Karpas-422 (cell line): Measurements from ENCODE around the gene CHCHD6. TPM values are rescaled to one million over a fixed set of nuclear protein-coding genes. Genes with fewer than 3 reads are reported as not detected.

Source experiments
- DNase-seq: peaks from one replicate; pipeline ENCODE4 v3.0.0-alpha.2; 2015
- H2AFZ ChIP-seq: fragments of 200-600 bp; sonication (generic); 2 replicates; pipeline ENCODE4 v1.6.1; 2014; ENCODE audit warnings: antibody characterized with exemption, low read length, mixed read lengths
- H3K27ac ChIP-seq: fragments of 200-600 bp; sonication (generic); 2 replicates; pipeline ENCODE4 v1.5.1; 2014; ENCODE audit warnings: mild to moderate bottlenecking, low read length, moderate library complexity
- H3K27me3 ChIP-seq: fragments of 200-600 bp; sonication (generic); 2 replicates; pipeline ENCODE4 v1.6.1; 2014; ENCODE audit warnings: low read length, mixed read lengths
- H3K36me3 ChIP-seq: fragments of 200-600 bp; sonication (generic); 2 replicates; pipeline ENCODE4 v1.6.1; 2014; ENCODE audit warnings: low read length, mixed read lengths; ENCODE audit not compliant: insufficient read depth
- H3K4me1 ChIP-seq: fragments of 200-600 bp; sonication (generic); 2 replicates; pipeline ENCODE4 v1.6.1; 2014; ENCODE audit warnings: mild to moderate bottlenecking, low read length, mixed read lengths
- H3K4me2 ChIP-seq: fragments of 200-600 bp; sonication (generic); 2 replicates; pipeline ENCODE4 v1.6.1; 2014; ENCODE audit warnings: low read length, low read depth, mild to moderate bottlenecking; ENCODE audit not compliant: poor library complexity, severe bottlenecking
- H3K4me3 ChIP-seq: fragments of 200-600 bp; sonication (generic); 2 replicates; pipeline ENCODE4 v1.5.1; 2014; ENCODE audit warnings: mild to moderate bottlenecking, antibody characterized with exemption, low read length, mixed read lengths
- H3K79me2 ChIP-seq: fragments of 200-600 bp; sonication (generic); 2 replicates; pipeline ENCODE4 v1.6.1; 2014; ENCODE audit warnings: mild to moderate bottlenecking, low read length, mixed read lengths
- H3K9ac ChIP-seq: fragments of 200-600 bp; sonication (generic); 2 replicates; pipeline ENCODE4 v1.6.0; 2014; ENCODE audit warnings: low read length
- H3K9me2 ChIP-seq: fragments of 200-600 bp; sonication (generic), shearing (Covaris generic); replicated peaks from 2 replicates; pipeline ENCODE4 v1.6.0; 2014; ENCODE audit warnings: mild to moderate bottlenecking, low read length, moderate library complexity; ENCODE audit not compliant: insufficient read depth
- H3K9me3 ChIP-seq: fragments of 300-700, 200-600 bp; sonication (generic); 2 replicates; pipeline ENCODE4 v1.6.1; 2014; ENCODE audit warnings: low read length, mixed read lengths
- H4K20me1 ChIP-seq: fragments of 200-600 bp; sonication (generic); 2 replicates; pipeline ENCODE4 v1.6.1; 2014; ENCODE audit warnings: mild to moderate bottlenecking, antibody characterized with exemption, low read length, low read depth; ENCODE audit not compliant: insufficient read depth
- total RNA-seq: library from RNA; depleted of rRNA; stranded (reverse); fragments of >200 nt; shearing (Covaris generic); gene quantifications from 2 replicates; pipeline ENCODE4 v1.2.3, GENCODE V29; 2014; ENCODE audit warnings: low replicate concordance

Gene CHCHD6
- total RNA-seq, 1 experiment from 2014 or later = 12.8 TPM

GRCh38 chr3:126721246-126721645 is 17.2 kb downstream of the CHCHD6 start:
- H3K79me2 ChIP-seq = no peaks in the 10 kb centered on the region
- DNase-seq = no peak
- no peaks in the 10 kb centered on the region; the same call in 1 of the 2 replicates for H3K36me3 ChIP-seq
- H3K9me3 ChIP-seq = no peaks in the 10 kb centered on the region
- H3K9ac ChIP-seq = no peak overlapping the region
- H2AFZ ChIP-seq = no peak overlapping the region
- H3K4me1 ChIP-seq = no peaks in the 10 kb centered on the region
- H3K27me3 ChIP-seq = no peaks in the 10 kb centered on the region
- H3K9me2 ChIP-seq = no peaks in the 10 kb centered on the region
- no peak overlapping the region for H3K4me2 ChIP-seq
- peaks cover 35% of the 10 kb centered on the region for H4K20me1 ChIP-seq
- no peak overlapping the region for H3K4me3 ChIP-seq
- no peak overlapping the region for H3K27ac ChIP-seq

GRCh38 chr3:126723237-126723636 is 19.2 kb downstream of the CHCHD6 start:
- no peak overlapping the region for H3K27ac ChIP-seq
- no peak overlapping the region for H2AFZ ChIP-seq
- no peaks in the 10 kb centered on the region for H3K27me3 ChIP-seq
- H3K9me3 ChIP-seq = no peaks in the 10 kb centered on the region
- no peak overlapping the region for H3K9ac ChIP-seq
- no peaks in the 10 kb centered on the region for H3K9me2 ChIP-seq
- H3K36me3 ChIP-seq = no peaks in the 10 kb centered on the region; the same call in 1 of the 2 replicates
- H3K79me2 ChIP-seq = no peaks in the 10 kb centered on the region
- H3K4me1 ChIP-seq = no peaks in the 10 kb centered on the region
- no peak for DNase-seq
- H3K4me3 ChIP-seq = no peak overlapping the region
- H4K20me1 ChIP-seq = peaks cover 22% of the 10 kb centered on the region; the same call in 1 of the 2 replicates
- H3K4me2 ChIP-seq = no peak overlapping the region

- no peak overlapping the region for H3K27ac ChIP-seq
- H3K36me3 ChIP-seq = no peaks in the 10 kb centered on the region; the same call in 1 of the 2 replicates
- peaks cover 18% of the 10 kb centered on the region; the same call in 1 of the 2 replicates for H4K20me1 ChIP-seq
- no peak overlapping the region for H3K9ac ChIP-seq
- H3K79me2 ChIP-seq = no peaks in the 10 kb centered on the region
- no peaks in the 10 kb centered on the region for H3K27me3 ChIP-seq
- H3K4me3 ChIP-seq = no peak overlapping the region
- H2AFZ ChIP-seq = no peak overlapping the region
- no peaks in the 10 kb centered on the region for H3K4me1 ChIP-seq
- H3K9me2 ChIP-seq = no peaks in the 10 kb centered on the region
- no peak for DNase-seq
- no peak overlapping the region for H3K4me2 ChIP-seq
- H3K9me3 ChIP-seq = no peaks in the 10 kb centered on the region
These were observed 19.8 kb downstream of the CHCHD6 start for GRCh38 chr3:126723801-126724200.

GRCh38 chr3:126728680-126729079 is 24.6 kb downstream of the CHCHD6 start:
- no peak overlapping the region for H3K4me3 ChIP-seq
- H3K36me3 ChIP-seq = no peaks in the 10 kb centered on the region; the same call in 1 of the 2 replicates
- H3K4me1 ChIP-seq = no peaks in the 10 kb centered on the region
- H3K9me3 ChIP-seq = no peaks in the 10 kb centered on the region
- H2AFZ ChIP-seq = no peak overlapping the region
- no peak overlapping the region for H3K4me2 ChIP-seq
- peaks cover 8% of the 10 kb centered on the region; the same call in 1 of the 2 replicates for H4K20me1 ChIP-seq
- DNase-seq = no peak
- H3K79me2 ChIP-seq = no peaks in the 10 kb centered on the region
- no peaks in the 10 kb centered on the region for H3K27me3 ChIP-seq
- no peak overlapping the region for H3K9ac ChIP-seq
- H3K9me2 ChIP-seq = no peaks in the 10 kb centered on the region
- H3K27ac ChIP-seq = no peak overlapping the region

- H3K79me2 ChIP-seq = no peaks in the 10 kb centered on the region
- H3K9me2 ChIP-seq = no peaks in the 10 kb centered on the region
- peaks cover 13% of the 10 kb centered on the region; the same call in 1 of the 2 replicates for H4K20me1 ChIP-seq
- no peaks in the 10 kb centered on the region for H3K27me3 ChIP-seq
- H3K4me2 ChIP-seq = no peak overlapping the region
- no peak overlapping the region for H3K9ac ChIP-seq
- H3K36me3 ChIP-seq = no peaks in the 10 kb centered on the region
- no peaks in the 10 kb centered on the region for H3K9me3 ChIP-seq
- H2AFZ ChIP-seq = no peak overlapping the region
- no peaks in the 10 kb centered on the region for H3K4me1 ChIP-seq
- no peak for DNase-seq
- no peak overlapping the region for H3K27ac ChIP-seq
- no peak overlapping the region for H3K4me3 ChIP-seq
These were observed 26.3 kb downstream of the CHCHD6 start for GRCh38 chr3:126730376-126730775.

- Histone ChIP-seq H3K27ac (no peak overlapping the region), H3K9me2 (no peaks in the 10 kb centered on the region), H3K36me3 (no peaks in the 10 kb centered on the region), H3K4me3 (no peak overlapping the region), H3K27me3 (no peaks in the 10 kb centered on the region), H3K4me1 (no peaks in the 10 kb centered on the region), H2AFZ (no peak overlapping the region), H3K9me3 (no peaks in the 10 kb centered on the region), H3K79me2 (no peaks in the 10 kb centered on the region), H4K20me1 (peaks cover 13% of the 10 kb centered on the region; the same call in 1 of the 2 replicates), H3K4me2 (no peak overlapping the region), H3K9ac (no peak overlapping the region)
- no peak for DNase-seq
These were observed 27.0 kb downstream of the CHCHD6 start for GRCh38 chr3:126731044-126731443.

GRCh38 chr3:126732281-126733060 is 28.4 kb downstream of the CHCHD6 start:
- H3K4me1 ChIP-seq = no peaks in the 10 kb centered on the region
- no peaks in the 10 kb centered on the region for H3K9me3 ChIP-seq
- H3K27me3 ChIP-seq = no peaks in the 10 kb centered on the region
- H3K4me3 ChIP-seq = no peak overlapping the region
- H3K4me2 ChIP-seq = no peak overlapping the region
- H4K20me1 ChIP-seq = peaks cover 17% of the 10 kb centered on the region
- DNase-seq = no peak
- H2AFZ ChIP-seq = no peak overlapping the region
- no peak overlapping the region for H3K27ac ChIP-seq
- no peaks in the 10 kb centered on the region for H3K36me3 ChIP-seq
- H3K9ac ChIP-seq = no peak overlapping the region
- no peaks in the 10 kb centered on the region for H3K9me2 ChIP-seq
- no peaks in the 10 kb centered on the region for H3K79me2 ChIP-seq

- no peaks in the 10 kb centered on the region for H3K79me2 ChIP-seq
- H4K20me1 ChIP-seq = peaks cover 22% of the 10 kb centered on the region
- no peak for DNase-seq
- H3K36me3 ChIP-seq = no peaks in the 10 kb centered on the region
- no peaks in the 10 kb centered on the region for H3K9me2 ChIP-seq
- H3K4me1 ChIP-seq = no peaks in the 10 kb centered on the region
- no peak overlapping the region for H3K27ac ChIP-seq
- H3K9ac ChIP-seq = no peak overlapping the region
- H3K27me3 ChIP-seq = no peaks in the 10 kb centered on the region
- H3K4me2 ChIP-seq = no peak overlapping the region
- no peaks in the 10 kb centered on the region for H3K9me3 ChIP-seq
- no peak overlapping the region for H2AFZ ChIP-seq
- H3K4me3 ChIP-seq = no peak overlapping the region
These were observed 29.0 kb downstream of the CHCHD6 start for GRCh38 chr3:126733061-126733430.
